H1 (cell line): ENCODE data around the gene CCNY. TPM values are rescaled to one million over a fixed set of nuclear protein-coding genes. Genes with fewer than 3 reads are reported as not detected.

Experiments
- CTCF ChIA-PET: fragments of 300-600 bp; sonication (Branson Sonifier 250); formaldehyde crosslinking; loops from one replicate; lab custom pipeline; 2021; ENCODE audit not compliant: partially characterized antibody; lab: Charles Lee
- POLR2A ChIA-PET: fragments of 300-600 bp; sonication (Branson Sonifier 250); formaldehyde crosslinking; loops from one replicate; lab custom pipeline; 2021; ENCODE audit warnings: inconsistent platforms; ENCODE audit not compliant: partially characterized antibody; lab: Charles Lee
- DNase-seq, 2 experiments: peaks; one replicate each; pipeline versions ENCODE4 v3.0.0 to v3.0.0-alpha.2; 2010 to 2022; ENCODE audit warnings: low spot score in 2 of 2, low read depth in 1 of 2, mixed read lengths in 1 of 2
- FAIRE-seq: peaks from 2 replicates; lab custom pipeline; 2011; peaks lifted over from hg19 to GRCh38; lab: Jason Lieb, UNC
- H2AFZ ChIP-seq: 2 replicates; pipeline ENCODE4 v1.8.1; 2012; ENCODE audit warnings: low read length, inconsistent platforms
- H2AK5ac ChIP-seq: 2 replicates; pipeline ENCODE4 v1.6.1; 2013; ENCODE audit warnings: low read depth, low read length
- H2BK120ac ChIP-seq: replicated peaks from 2 replicates; pipeline ENCODE3; 2013; ENCODE audit warnings: low read depth, low read length, inconsistent platforms
- H2BK12ac ChIP-seq: 2 replicates; pipeline ENCODE4 v1.6.1; 2013; ENCODE audit warnings: low read depth, low read length
- H2BK15ac ChIP-seq: 2 replicates; pipeline ENCODE4 v1.6.1; 2013; ENCODE audit warnings: low read length
- H2BK20ac ChIP-seq: 2 replicates; pipeline ENCODE4 v1.6.1; 2013; ENCODE audit warnings: low read length
- H2BK5ac ChIP-seq: 2 replicates; pipeline ENCODE4 v1.6.1; 2013; ENCODE audit warnings: low read depth, low read length
- H3K14ac ChIP-seq: 2 replicates; pipeline ENCODE4 v1.6.1; 2013; ENCODE audit warnings: inconsistent platforms; ENCODE audit not compliant: insufficient read length
- H3K18ac ChIP-seq: 2 replicates; pipeline ENCODE4 v1.6.1; 2013; ENCODE audit warnings: low read length; ENCODE audit errors: extremely low read depth
- H3K23ac ChIP-seq: 2 replicates; pipeline ENCODE4 v1.6.1; 2013; ENCODE audit warnings: inconsistent platforms; ENCODE audit not compliant: insufficient read length
- H3K23me2 ChIP-seq: 2 replicates; pipeline ENCODE4 v1.6.1; 2013; ENCODE audit warnings: low read depth, low read length
- H3K27ac ChIP-seq: 2 replicates; pipeline ENCODE4 v1.6.1; 2011; ENCODE audit warnings: low read depth, low read length, inconsistent platforms
- H3K27me3 ChIP-seq, 4 experiments: replicated peaks in 1 of 4; 1 replicate in 1 of 4; 2 replicates in 3 of 4; pipeline versions ENCODE4 v1.6.1 to v1.8.1; 2011 to 2013; ENCODE audit warnings: low read length in 3 of 4, mild to moderate bottlenecking in 3 of 4, inconsistent platforms in 2 of 4, mixed read lengths in 2 of 4, moderate library complexity in 1 of 4; ENCODE audit not compliant: control insufficient read depth in 3 of 4, insufficient read depth in 3 of 4; ENCODE audit errors: extremely low read depth in 1 of 4
- H3K36me3 ChIP-seq, 4 experiments: 2 replicates each; pipeline versions ENCODE4 v1.6.1 to v1.8.1; 2011 to 2013; ENCODE audit warnings: mild to moderate bottlenecking in 4 of 4, low read length in 3 of 4, moderate library complexity in 2 of 4, control low read depth in 1 of 4, inconsistent platforms in 1 of 4; ENCODE audit not compliant: insufficient read depth in 4 of 4, control insufficient read depth in 2 of 4
- H3K4ac ChIP-seq: replicated peaks from 2 replicates; pipeline ENCODE3; 2013; ENCODE audit warnings: low read length, low read depth, mixed read lengths, inconsistent platforms; ENCODE audit not compliant: insufficient read length
- H3K4me1 ChIP-seq, 4 experiments: replicated peaks in 1 of 4; 1 replicate in 1 of 4; 2 replicates in 3 of 4; pipeline versions ENCODE4 v1.6.1 to v1.8.1; 2011 to 2013; ENCODE audit warnings: low read length in 3 of 4, inconsistent platforms in 2 of 4, mixed read lengths in 1 of 4; ENCODE audit not compliant: insufficient read depth in 4 of 4, control insufficient read depth in 3 of 4
- H3K4me2 ChIP-seq, 2 experiments: 2 replicates each; pipeline versions ENCODE4 v1.6.1 to v1.8.1; 2011 to 2013; ENCODE audit warnings: low read depth in 2 of 2, low read length in 2 of 2, control low read depth in 1 of 2, inconsistent platforms in 1 of 2, mild to moderate bottlenecking in 1 of 2; ENCODE audit not compliant: insufficient read depth in 1 of 2
- H3K4me3 ChIP-seq, 4 experiments: fragments of 200-600, 300-600 bp in 1 of 4; sonication (generic), shearing (Covaris generic), sonication (Bioruptor Twin) in 1 of 4; 2 replicates each; pipeline versions ENCODE4 v1.5.1 to v1.8.1; 2011 to 2016; ENCODE audit warnings: low read length in 4 of 4, low read depth in 3 of 4, control low read depth in 2 of 4, inconsistent platforms in 2 of 4, mild to moderate bottlenecking in 2 of 4, mixed read lengths in 1 of 4, moderate library complexity in 1 of 4; ENCODE audit not compliant: insufficient read depth in 2 of 4; ENCODE audit errors: extremely low read depth in 1 of 4
- H3K56ac ChIP-seq: replicated peaks from 2 replicates; pipeline ENCODE3; 2013; ENCODE audit warnings: low read depth, mild to moderate bottlenecking, mixed read lengths, low read length, inconsistent platforms; ENCODE audit not compliant: insufficient read length
- H3K79me1 ChIP-seq: 2 replicates; pipeline ENCODE4 v1.6.1; 2013; ENCODE audit warnings: low read depth, low read length, control low read depth
- H3K79me2 ChIP-seq, 2 experiments: 2 replicates each; pipeline versions ENCODE4 v1.6.1 to v1.8.1; 2012 to 2013; ENCODE audit warnings: low read length in 2 of 2, mild to moderate bottlenecking in 2 of 2, inconsistent platforms in 1 of 2; ENCODE audit not compliant: insufficient read depth in 2 of 2, control insufficient read depth in 1 of 2
- H3K9ac ChIP-seq, 4 experiments: replicated peaks in 1 of 4; 1 replicate in 1 of 4; 2 replicates in 3 of 4; pipeline versions ENCODE4 v1.6.1 to v1.8.1; 2011 to 2013; ENCODE audit warnings: low read depth in 3 of 4, low read length in 3 of 4, control low read depth in 2 of 4, mild to moderate bottlenecking in 2 of 4, moderate library complexity in 2 of 4, inconsistent platforms in 1 of 4; ENCODE audit errors: extremely low read depth in 1 of 4
- H3K9me3 ChIP-seq, 2 experiments: 2 replicates each; pipeline versions ENCODE4 v1.6.1 to v1.8.1; 2012 to 2013; ENCODE audit warnings: mild to moderate bottlenecking in 2 of 2, moderate library complexity in 2 of 2, control low read depth in 1 of 2, inconsistent platforms in 1 of 2, low read depth in 1 of 2, low read length in 1 of 2, mixed read lengths in 1 of 2; ENCODE audit not compliant: insufficient read depth in 2 of 2
- H4K20me1 ChIP-seq, 2 experiments: replicated peaks in 1 of 2; 2 replicates each; pipeline versions ENCODE3 to v1.8.1; 2011 to 2013; ENCODE audit warnings: inconsistent platforms in 2 of 2, low read length in 2 of 2, mild to moderate bottlenecking in 1 of 2; ENCODE audit not compliant: insufficient read depth in 2 of 2, control insufficient read depth in 1 of 2
- H4K5ac ChIP-seq: 2 replicates; pipeline ENCODE4 v1.6.1; 2013; ENCODE audit warnings: low read length, low read depth, mixed read lengths, inconsistent platforms; ENCODE audit not compliant: insufficient read length
- H4K8ac ChIP-seq: 2 replicates; pipeline ENCODE4 v1.8.0; 2013; ENCODE audit warnings: mild to moderate bottlenecking, moderate library complexity, low read length, inconsistent platforms; ENCODE audit not compliant: insufficient read depth; ENCODE audit errors: extremely low read depth
- H4K91ac ChIP-seq: replicated peaks from 2 replicates; pipeline ENCODE3; 2013; ENCODE audit warnings: low read length, mixed read lengths, inconsistent platforms; ENCODE audit not compliant: insufficient read length
- BRCA1 ChIP-seq: IDR thresholded peaks from 2 replicates; pipeline ENCODE4 v1.6.1; 2012; ENCODE audit warnings: low read depth, low read length, improper control_type of control experiment
- CHD2 ChIP-seq: IDR thresholded peaks from 2 replicates; pipeline ENCODE4 v1.6.1; 2012; ENCODE audit warnings: low read length, improper control_type of control experiment
- EZH2 ChIP-seq: fragments of 200-600 bp; sonication (generic); IDR thresholded peaks from 2 replicates; pipeline ENCODE4 v1.7.1; 2012; ENCODE audit warnings: low read depth, mild to moderate bottlenecking, moderate library complexity, low read length, inconsistent platforms; ENCODE audit not compliant: severe bottlenecking
- HDAC2 ChIP-seq, 2 experiments: fragments of 300-600 bp in 1 of 2; sonication (generic) in 1 of 2; IDR thresholded peaks; 2 replicates each; pipeline ENCODE4 v1.6.1; 2011 to 2012; ENCODE audit warnings: low read depth in 2 of 2, low read length in 2 of 2, mild to moderate bottlenecking in 2 of 2, moderate library complexity in 2 of 2, borderline replicate concordance in 1 of 2, inconsistent platforms in 1 of 2
- JUND ChIP-seq: IDR thresholded peaks from 2 replicates; pipeline ENCODE4 v1.6.1; 2011; ENCODE audit warnings: mild to moderate bottlenecking, improper control_type of control experiment, low read length
- KDM1A ChIP-seq: fragments of 200-600, 300-600 bp; sonication (generic); IDR thresholded peaks from 2 replicates; pipeline ENCODE4 v1.7.1; 2016; ENCODE audit warnings: mild to moderate bottlenecking, low read length, borderline replicate concordance
- RFX5 ChIP-seq: IDR thresholded peaks from 2 replicates; pipeline ENCODE4 v1.6.1; 2011; ENCODE audit warnings: low read depth, low read length, improper control_type of control experiment, borderline replicate concordance
- SP4 ChIP-seq: IDR thresholded peaks from 2 replicates; pipeline ENCODE4 v1.6.1; 2012; ENCODE audit warnings: low read length, inconsistent platforms
- TAF1 ChIP-seq: IDR thresholded peaks from 2 replicates; pipeline ENCODE4 v1.6.1; 2011; ENCODE audit warnings: mild to moderate bottlenecking, low read depth, low read length
- TAF7 ChIP-seq: optimal IDR thresholded peaks from 2 replicates; pipeline ENCODE3; 2011; ENCODE audit warnings: low read depth, mild to moderate bottlenecking, inconsistent platforms, low read length, moderate library complexity, borderline replicate concordance
- TCF12 ChIP-seq: IDR thresholded peaks from 2 replicates; pipeline ENCODE4 v1.6.1; 2011; ENCODE audit warnings: low read depth, mild to moderate bottlenecking, low read length
- YY1 ChIP-seq: IDR thresholded peaks from 2 replicates; pipeline ENCODE4 v1.6.1; 2011; ENCODE audit warnings: low read depth, mild to moderate bottlenecking, low read length
- WGBS, 2 experiments: shearing (Covaris generic) in 1 of 2; methylation state at CpG; one replicate each; pipeline versions ENCODE4 v1.1.6 to v1.1.7; 2013 to 2015; ENCODE audit warnings: low lambda C conversion rate in 2 of 2, mixed read lengths in 2 of 2, inconsistent platforms in 1 of 2, low coverage in 1 of 2, missing lambda C conversion rate in 1 of 2; ENCODE audit not compliant: insufficient replicate concordance in 2 of 2, insufficient coverage in 1 of 2, insufficient read length in 1 of 2; ENCODE audit errors: extremely low coverage in 1 of 2, missing lambda C conversion rate in 1 of 2; 5-methylcytosine and 5-hydroxymethylcytosine counted together
- polyA plus RNA-seq, 7 experiments: library from polyadenylated mRNA; depleted of rRNA in 3 of 7; stranded (reverse) in 5 of 7; unstranded in 2 of 7; fragments of >200 nt in 5 of 7; fragments of 200-250 nt in 2 of 7; gene quantifications; 1 replicate in 5 of 7; 2 replicates in 1 of 7; 4 replicates in 1 of 7; pipeline versions ENCODE4 v1.2.1 to v1.2.3, GENCODE V29; 2011 to 2013; ENCODE audit warnings: missing spikeins in 2 of 7, mixed read lengths in 2 of 7
- total RNA-seq: library from RNA; stranded (reverse); fragmentation: NEBNext Ultra II Directional; extraction: Animal tissue kit (Norgen Biotek cat#: 25700); gene quantifications from 2 replicates; pipeline ENCODE4 v1.2.1, GENCODE V29; 2021

Gene CCNY
- total and polyA plus RNA-seq, 2 of the 8 experiments (the other 6 are each of a cell fraction or from before 2014, with no cell fraction given) = 25.3 to 68.2 TPM

- Histone ChIP-seq H3K23me2 (no peaks in the 10 kb centered on the region), H2BK12ac (no peak overlapping the region), H4K8ac (no peak overlapping the region), H3K27me3 (no peaks in the 10 kb centered on the region), H3K18ac (no peak overlapping the region), H3K9ac (no peak overlapping the region), H3K56ac (no peak overlapping the region), H2BK120ac (no peak overlapping the region), H3K14ac (no peak overlapping the region), H3K4me3 (no peak overlapping the region), H2AFZ (no peak overlapping the region), H3K36me3 (no peaks in the 10 kb centered on the region), H3K79me1 (peaks cover 5% of the 10 kb centered on the region; the same call in 1 of the 2 replicates), H2AK5ac (no peak overlapping the region), H3K4me1 (peaks cover 0 to 12% (median 2%) of the 10 kb centered on the region in 4 experiments; a peak in 2 of 7 replicates)
- whole genome bisulfite sequencing, 2 experiments = 88% methylated on average over 4 of the region's 4 CpGs; no CpG with 5 or more reads in 1 of the 2 experiments
- no peak for TF ChIP-seq TCF12
- no peak for TF ChIP-seq KDM1A
- no peak for TF ChIP-seq TAF7
- TF ChIP-seq SP4 = no peak
- no peak for TF ChIP-seq BRCA1
- TF ChIP-seq HDAC2 (IDR thresholded peaks at IDR 0.05; ENCODE audit: borderline replicate concordance in 1 of 2, low read depth in 2 of 2, low read length in 2 of 2) = no peak
- no peak for TF ChIP-seq RFX5
- no peak for TF ChIP-seq CHD2
- TF ChIP-seq TAF1 = no peak
- no peak for TF ChIP-seq EZH2
- no peak for TF ChIP-seq YY1
- TF ChIP-seq JUND = no peak
- TF ChIP-seq, all 59 proteins: peak for 0
- DNase-seq = no peak
- Histone ChIP-seq H2BK15ac (no peak overlapping the region), H3K4ac (no peak overlapping the region), H3K23ac (no peak overlapping the region), H3K4me2 (no peak overlapping the region), H4K5ac (no peak overlapping the region), H4K91ac (no peak overlapping the region), H3K9me3 (no peaks in the 10 kb centered on the region), H2BK5ac (no peak overlapping the region), H4K20me1 (peaks cover 2 to 4% of the 10 kb centered on the region in 2 experiments), H2BK20ac (no peak overlapping the region), H3K27ac (no peak overlapping the region), H3K79me2 (0 out of 4 replicates have a peak, but pooled peaks cover 0 to 2% of the 10 kb centered on the region in 2 experiments)
- POLR2A ChIA-PET = no interaction called here
- FAIRE-seq = no peak
- CTCF ChIA-PET = interaction anchor here (0.8 to 2.2 kb wide), 6 partner anchors 9 to 281 kb away, joined by 3 to 7 read pairs (median 4); no protein-coding TSS in a partner anchor
These were observed 166.4 kb downstream of the CCNY start for GRCh38 chr10:35502692-35503091.
